ENCODE data around the gene DOCK8. TPM values are rescaled to one million over a fixed set of nuclear protein-coding genes. Genes with fewer than 3 reads are reported as not detected.

The DOCK8 gene
- total RNA-seq, 1 experiment from 2014 or later, result 0.37 TPM

GRCh38 chr9:237141-237857, 22.6 kb downstream of the DOCK8 start:
- ATAC-seq, result no peak
- intact Hi-C loops (cut with micrococcal nuclease), result no loop called here
- no peaks in the 10 kb centered on the region for H3K79me2 ChIP-seq (ENCODE audit: insufficient read depth, low read length)
- no peaks in the 10 kb centered on the region for H3K9me2 ChIP-seq (ENCODE audit: insufficient read depth)
- H2AFZ ChIP-seq (ENCODE audit: low read depth, low read length, poor library complexity, severe bottlenecking), result no peak overlapping the region
- no peak overlapping the region for H3K4me2 ChIP-seq (ENCODE audit: low read length)
- H3K4me1 ChIP-seq (ENCODE audit: control insufficient read depth in 1 of 2, insufficient read depth in 2 of 2, low read length in 2 of 2), result no peaks in the 10 kb centered on the region
- RAD21 ChIA-PET (ENCODE audit: low non-redundant PET in 1 of 2, low total read pairs in 2 of 2, uncharacterized antibody in 2 of 2, unreplicated experiment in 2 of 2), result no interaction called here
- no peak for TF ChIP-seq TCF7L2 (IDR thresholded peaks at IDR 0.05; ENCODE audit: borderline replicate concordance, extremely low read depth, insufficient read depth, insufficient read length)
- TF ChIP-seq YY1 (IDR thresholded peaks at IDR 0.05; ENCODE audit: extremely low read depth, insufficient replicate concordance, low read depth, low read length), result no peak
- no peak for TF ChIP-seq ZFX (IDR thresholded peaks at IDR 0.05)
- no peak for TF ChIP-seq ZBTB33 (IDR thresholded peaks at IDR 0.05; ENCODE audit: extremely low read depth, insufficient replicate concordance, low read length)
- H3K9ac ChIP-seq (ENCODE audit: low read length), result no peak overlapping the region
- no peaks in the 10 kb centered on the region for H3K9me3 ChIP-seq (ENCODE audit: control insufficient read depth in 1 of 2, insufficient read depth in 1 of 2, low read depth in 1 of 2, low read length in 2 of 2)
- BruUV-seq (replicated peaks), result no TSS peak
- peaks cover 5% of the 10 kb centered on the region; the same call in 1 of the 2 replicates for H3K27me3 ChIP-seq (ENCODE audit: insufficient read depth, low read length)
- POLR2A ChIA-PET, result no interaction called here
- H3K36me3 ChIP-seq (ENCODE audit: control insufficient read depth in 1 of 2, insufficient read depth in 2 of 2, low read length in 2 of 2), result no peaks in the 10 kb centered on the region
- no peak overlapping the region for H3K4me3 ChIP-seq (replicated peaks in 1 of 2; ENCODE audit: low read depth in 1 of 2, low read length in 2 of 2)
- CTCF ChIA-PET, result no interaction called here
- DNase-seq (ENCODE audit: low read depth, low spot score), result no peak
- H3K27ac ChIP-seq (ENCODE audit: low read depth, low read length), result no peak overlapping the region
- no peaks in the 10 kb centered on the region for H4K20me1 ChIP-seq (ENCODE audit: insufficient read depth)

- BruUV-seq (replicated peaks), result no TSS peak
- ATAC-seq, result no peak
These were observed 23.2 kb downstream of the DOCK8 start for GRCh38 chr9:237858-238345.

More at GRCh38 chr9:237858-238345, 23.2 kb downstream of the DOCK8 start:
- Histone ChIP-seq H3K36me3 (ENCODE audit: control insufficient read depth in 1 of 2, insufficient read depth in 2 of 2, low read length in 2 of 2) (no peaks in the 10 kb centered on the region), H4K20me1 (ENCODE audit: insufficient read depth) (no peaks in the 10 kb centered on the region), H3K9me2 (ENCODE audit: insufficient read depth) (no peaks in the 10 kb centered on the region), H3K79me2 (ENCODE audit: insufficient read depth, low read length) (no peaks in the 10 kb centered on the region), H3K9ac (ENCODE audit: low read length) (no peak overlapping the region), H3K4me3 (replicated peaks in 1 of 2; ENCODE audit: low read depth in 1 of 2, low read length in 2 of 2) (no peak overlapping the region), H3K4me1 (ENCODE audit: control insufficient read depth in 1 of 2, insufficient read depth in 2 of 2, low read length in 2 of 2) (no peaks in the 10 kb centered on the region), H2AFZ (ENCODE audit: low read depth, low read length, poor library complexity, severe bottlenecking) (no peak overlapping the region), H3K9me3 (ENCODE audit: control insufficient read depth in 1 of 2, insufficient read depth in 1 of 2, low read depth in 1 of 2, low read length in 2 of 2) (no peaks in the 10 kb centered on the region), H3K27ac (ENCODE audit: low read depth, low read length) (no peak overlapping the region), H3K4me2 (ENCODE audit: low read length) (no peak overlapping the region), H3K27me3 (ENCODE audit: insufficient read depth, low read length) (peaks cover 5% of the 10 kb centered on the region; the same call in 1 of the 2 replicates)
- TF ChIP-seq CBX3 (IDR thresholded peaks at IDR 0.05; ENCODE audit: low read depth) (no peak), EZH2 (IDR thresholded peaks at IDR 0.05) (no peak)
- intact Hi-C loops (cut with micrococcal nuclease), result no loop called here
- ChIA-PET RAD21 (ENCODE audit: low non-redundant PET in 1 of 2, low total read pairs in 2 of 2, uncharacterized antibody in 2 of 2, unreplicated experiment in 2 of 2) (no interaction called here), CTCF (no interaction called here), POLR2A (no interaction called here)
- DNase-seq (ENCODE audit: low read depth, low spot score), result no peak

Data from HCT116 (cell line).